Stimulated activated naive CD4-positive, alpha-beta T cell treated with Interleukin-2 at 50 U/mL for 16 hours (primary cell): ENCODE measurements around the gene MFAP3.
"Not testable (repeated sequence)": the region's sequence is repeated elsewhere in the genome, so short reads cannot be mapped to it uniquely, and the experiment has no call there.

ENCODE experiments used
- DNase-seq: peaks from one replicate; lab custom pipeline; 2025; lab: John Stamatoyannopoulos, UW

The MFAP3 gene

GRCh38 chr5:154053468-154053867 lies 14.7 kb downstream of the MFAP3 start:
- DNase-seq = no peak

GRCh38 chr5:154055201-154055600 lies 16.4 kb downstream of the MFAP3 start:
- no peak for DNase-seq

DNA sequence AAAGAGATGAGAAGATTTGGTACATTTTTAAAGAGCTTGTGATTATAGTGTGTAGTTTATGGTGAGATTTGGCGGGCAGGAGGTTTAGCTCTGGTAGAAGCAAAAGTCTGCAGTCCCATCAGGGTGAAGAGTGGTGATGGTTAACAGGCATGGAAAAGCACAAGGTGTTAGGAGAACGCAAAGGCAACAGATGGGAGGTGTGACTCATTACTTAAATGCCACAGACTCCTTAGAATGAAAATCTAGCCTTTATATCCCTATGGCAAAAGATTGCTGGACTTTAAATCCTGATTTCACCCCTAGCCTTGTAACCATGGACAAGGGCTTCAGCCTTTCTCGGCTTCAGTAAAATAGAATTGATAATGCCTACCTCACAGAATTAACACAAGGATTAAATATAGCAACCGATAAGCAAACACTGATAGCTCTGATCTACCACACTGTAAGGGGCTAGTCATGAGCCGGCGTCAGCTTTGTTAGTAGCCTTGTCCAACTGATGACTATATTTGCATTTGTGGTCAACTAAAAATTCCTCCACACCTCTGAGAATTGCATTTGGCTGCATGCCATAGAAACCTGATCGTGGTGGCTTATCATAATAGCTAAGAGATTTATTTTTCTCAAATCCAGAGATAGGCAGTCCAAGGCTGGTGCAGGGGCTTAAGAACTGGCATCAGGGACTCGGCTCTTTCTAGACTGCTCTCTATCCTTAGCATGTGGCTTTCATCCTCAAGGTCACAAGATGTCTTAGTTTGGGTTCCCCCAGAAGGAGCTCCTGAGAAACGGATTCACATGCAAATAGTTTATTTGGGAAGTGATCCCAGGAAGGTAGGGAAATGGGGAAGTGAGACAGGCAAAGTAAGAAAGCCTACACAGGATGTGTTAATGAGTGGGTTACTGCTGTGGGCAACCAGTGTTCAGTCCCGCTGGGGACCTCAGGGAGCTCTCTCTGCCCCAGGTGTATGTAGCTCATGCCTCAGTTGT lies 19.6 kb downstream of the MFAP3 start:
- DNase-seq = no peak

DNA sequence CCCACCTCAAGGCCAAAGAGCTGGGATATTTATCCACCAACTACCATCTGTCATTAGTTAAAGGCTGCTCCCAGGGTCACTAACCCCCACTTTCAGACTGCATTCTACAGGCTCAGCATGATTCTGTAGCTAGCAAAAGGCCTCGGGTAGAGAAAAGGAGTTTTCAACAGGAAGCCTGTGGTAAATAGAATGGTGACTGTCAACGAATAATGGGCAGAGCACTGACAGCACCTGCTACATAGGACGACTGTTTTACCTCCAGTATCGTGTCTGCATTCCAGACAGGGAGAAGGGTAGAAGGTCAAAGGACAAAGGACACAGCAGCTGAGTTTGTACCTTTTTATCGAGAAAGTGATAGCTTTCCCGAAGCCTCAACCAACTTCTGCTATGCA lies 20.3 kb downstream of the MFAP3 start:
- no peak for DNase-seq

GRCh38 chr5:154059583-154059982 lies 20.8 kb downstream of the MFAP3 start:
- no peak for DNase-seq

- DNase-seq = no peak
Observed at GRCh38 chr5:154060606-154061005, 21.8 kb downstream of the MFAP3 start.

DNA sequence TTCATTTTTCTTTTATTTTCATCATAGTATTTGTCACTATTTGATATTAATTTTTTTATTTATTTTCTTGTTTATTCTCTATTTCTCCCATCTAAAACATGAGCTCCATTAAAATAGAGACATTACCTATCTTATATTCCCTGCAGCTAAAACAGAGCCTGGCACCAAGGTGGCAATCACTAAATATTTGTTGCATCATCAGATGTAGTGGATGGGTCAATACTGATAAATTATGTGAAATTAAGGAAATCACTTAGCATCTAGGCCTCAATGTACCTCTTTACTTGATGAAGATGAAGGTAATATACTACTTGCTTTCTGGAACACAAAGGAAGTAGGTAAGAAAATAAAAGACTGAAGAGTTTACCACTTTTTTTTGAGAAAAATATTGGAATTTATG lies 24.6 kb downstream of the MFAP3 start:
- DNase-seq = no peak

DNA sequence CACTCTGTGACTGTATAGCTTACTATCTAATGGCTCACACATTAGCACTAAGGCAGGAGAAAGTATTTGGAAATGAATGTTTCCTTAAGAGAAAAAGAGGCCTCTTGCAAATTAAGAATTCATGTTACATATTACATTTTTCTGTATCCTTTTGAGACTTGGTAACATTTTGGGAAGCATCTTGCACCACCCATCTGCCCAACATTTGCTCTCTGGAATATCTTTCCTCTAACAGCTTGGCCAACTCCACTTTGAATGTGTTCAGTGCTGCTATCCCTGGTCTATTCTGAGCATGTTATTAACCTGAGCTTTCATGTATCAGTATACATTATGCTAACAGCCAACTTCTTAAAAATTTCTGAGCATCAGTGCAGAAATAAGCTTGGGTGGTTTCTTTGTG lies 27.2 kb downstream of the MFAP3 start:
- no peak for DNase-seq

- DNase-seq = not testable (repeated sequence)
Observed at GRCh38 chr5:154069854-154070253, 31.1 kb downstream of the MFAP3 start.

DNA sequence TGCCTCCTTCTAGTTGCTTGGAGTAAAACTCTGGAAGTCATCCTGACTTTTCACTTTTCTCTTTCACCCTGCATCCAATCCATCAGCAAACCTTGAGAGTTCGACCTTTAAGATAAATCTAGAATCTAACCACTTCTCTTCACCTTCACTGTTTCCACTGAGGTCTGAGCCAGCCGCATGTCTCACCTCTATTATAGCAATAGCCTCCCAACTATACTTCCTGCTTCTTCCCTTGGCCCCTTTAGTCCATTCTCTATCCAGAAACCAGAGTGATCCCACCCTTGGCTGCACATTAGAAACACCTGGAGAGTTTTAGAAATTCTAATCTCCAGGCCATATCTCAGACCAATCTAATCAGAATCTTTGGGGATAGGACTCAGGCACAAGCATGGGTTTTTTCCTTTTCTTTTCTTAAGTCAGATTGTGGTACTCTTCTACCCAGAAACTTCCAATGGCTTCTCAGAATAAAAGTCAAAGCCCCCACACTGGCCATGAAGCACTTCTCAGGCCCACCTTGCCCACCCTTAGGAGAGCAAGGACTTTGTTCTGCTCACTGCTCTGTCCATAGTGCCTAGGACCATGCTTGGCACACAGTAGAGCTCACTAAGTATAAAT lies 33.1 kb downstream of the MFAP3 start:
- no peak for DNase-seq

GRCh38 chr5:154072414-154073171 lies 33.8 kb downstream of the MFAP3 start:
- peak; percentile 71 for DNase-seq

- no peak for DNase-seq
Observed at GRCh38 chr5:154076240-154076922, 37.6 kb downstream of the MFAP3 start.

GRCh38 chr5:154077696-154078095 lies 38.9 kb downstream of the MFAP3 start:
- DNase-seq = no peak

DNA sequence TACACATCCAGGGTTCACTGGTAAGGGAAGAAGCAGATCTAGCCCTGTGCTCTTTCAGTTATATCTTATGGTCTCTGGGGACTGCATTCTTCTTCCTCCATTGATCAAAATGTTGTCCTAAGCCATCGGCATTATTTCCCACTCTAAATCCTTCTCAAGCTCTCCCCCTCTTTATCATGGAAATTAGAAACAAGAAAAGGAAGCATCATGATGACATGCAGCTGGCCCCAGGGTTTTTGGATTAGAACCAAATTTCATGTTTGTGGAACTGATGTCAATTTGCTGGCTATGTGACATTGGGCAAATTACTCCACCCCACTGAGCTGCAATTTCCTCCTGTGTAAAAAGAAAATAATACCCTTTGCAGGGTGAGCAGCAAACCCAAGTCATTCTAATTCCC lies 39.5 kb downstream of the MFAP3 start:
- DNase-seq = no peak

- no peak for DNase-seq
Observed at GRCh38 chr5:154081246-154081645, 42.5 kb downstream of the MFAP3 start.

DNA sequence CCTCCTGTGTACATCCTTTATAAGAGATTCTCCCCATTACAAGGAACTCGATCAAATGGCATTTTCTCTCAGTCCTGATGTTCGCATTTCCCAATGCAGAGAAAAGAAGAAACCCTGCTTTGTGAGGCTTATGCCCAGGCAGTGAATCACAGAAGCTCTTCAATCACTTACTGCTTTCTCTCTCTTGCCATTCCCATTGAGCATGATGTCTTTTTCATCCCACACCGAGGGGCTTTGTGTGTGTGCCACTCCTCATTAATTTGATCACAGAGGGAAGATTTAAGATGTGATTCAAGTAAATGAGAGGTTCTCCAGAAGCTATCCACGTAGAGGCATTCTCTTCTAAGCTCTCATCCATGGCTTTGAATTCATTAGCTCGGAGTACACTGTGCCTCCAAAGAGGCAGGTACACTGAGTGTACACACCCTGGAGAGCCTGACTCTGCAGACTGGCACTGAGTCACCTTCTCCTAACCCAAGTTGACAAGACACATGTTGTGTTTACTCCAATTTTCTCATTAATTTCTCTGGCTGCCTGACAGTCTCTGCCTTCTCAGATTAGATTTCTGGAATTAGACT lies 45.4 kb downstream of the MFAP3 start:
- no peak for DNase-seq

DNA sequence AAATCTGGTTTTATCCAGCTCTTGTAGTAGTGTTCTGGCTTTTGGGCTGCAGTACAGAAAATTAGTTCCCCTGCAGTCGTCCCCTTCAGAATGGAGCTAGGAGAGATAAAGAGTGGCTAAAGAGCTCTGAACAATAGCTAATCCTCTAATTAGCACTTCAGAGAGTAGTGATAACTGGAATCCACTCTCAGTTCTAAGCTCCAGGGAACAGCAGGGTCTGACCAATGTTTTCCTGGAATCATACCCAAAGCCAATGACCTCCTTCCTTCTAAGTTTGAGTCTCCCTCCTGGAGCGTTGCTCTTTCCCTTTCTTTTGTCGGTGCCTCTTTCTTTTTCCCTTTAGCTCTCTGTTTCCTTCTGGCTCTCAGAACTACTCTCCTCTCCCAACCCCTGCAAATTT lies 47.4 kb downstream of the MFAP3 start:
- no peak for DNase-seq

- no peak for DNase-seq
Observed at GRCh38 chr5:154086641-154087040, 47.9 kb downstream of the MFAP3 start.

DNA sequence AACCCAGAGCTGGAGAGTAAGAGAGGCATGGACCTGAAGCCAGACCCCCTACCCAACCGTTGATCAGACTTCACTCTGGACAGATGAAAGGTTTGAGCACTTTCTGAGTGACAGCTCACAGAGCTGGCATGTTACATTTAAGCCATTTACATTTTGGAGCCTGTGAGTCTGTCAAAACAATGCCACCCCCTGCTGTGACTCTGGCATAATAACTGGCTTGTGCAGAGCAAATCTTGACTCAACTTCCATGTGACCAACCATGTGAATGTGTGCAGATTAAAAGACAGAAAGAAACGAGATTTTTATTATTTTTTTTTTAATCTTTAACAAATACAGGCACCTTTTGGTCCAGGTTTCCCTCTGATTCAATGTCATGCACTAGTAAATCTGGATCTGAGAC lies 48.5 kb downstream of the MFAP3 start:
- no peak for DNase-seq

- DNase-seq = no peak
Observed at GRCh38 chr5:154088801-154089200, 50.0 kb downstream of the MFAP3 start.

DNA sequence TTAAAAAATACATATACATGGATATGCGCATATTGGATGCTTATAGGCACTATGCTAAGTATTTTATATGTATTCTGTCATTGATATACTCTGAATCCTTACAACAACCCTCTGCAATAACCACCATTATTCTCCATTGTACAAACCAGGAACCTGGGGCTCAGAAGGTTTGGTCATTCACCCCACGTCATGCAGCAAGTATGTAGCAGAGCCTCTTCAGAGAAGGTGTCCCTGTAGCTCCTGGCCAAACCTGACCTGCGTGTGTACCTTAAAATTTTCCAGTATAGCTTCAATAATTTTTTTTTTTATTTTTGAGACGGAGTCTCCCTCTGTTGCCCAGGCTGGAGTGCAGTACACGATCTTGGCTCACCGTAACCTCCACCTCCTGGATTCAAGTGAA lies 51.9 kb downstream of the MFAP3 start:
- no peak for DNase-seq
